ENCODE measurements around the gene PLCB1. TPM values are rescaled to one million over a fixed set of nuclear protein-coding genes. Genes with fewer than 3 reads are reported as not detected.
"Not testable (repeated sequence)": the region's sequence is repeated elsewhere in the genome, so short reads cannot be mapped to it uniquely, and the experiment has no call there.

Gene PLCB1
- total RNA-seq, 2 donors from 2014 or later: 12.3 to 13.4 TPM

GRCh38 chr20:8435285-8436035 lies 303.4 kb downstream of the PLCB1 start:
- H3K36me3 Mint-ChIP-seq: no peaks in the 10 kb centered on the region
- H3K4me3 Mint-ChIP-seq: no peak overlapping the region
- H3K27me3 Mint-ChIP-seq: peaks cover 0 to 2% of the 10 kb centered on the region in 2 donors
- H3K9me3 Mint-ChIP-seq: no peaks in the 10 kb centered on the region
- DNase-seq (ENCODE audit: low spot score) (no peak), ATAC-seq (no peak)
- H3K4me1 Mint-ChIP-seq (ENCODE audit: low read depth in 2 of 2): peaks cover 0 to 3% of the 10 kb centered on the region in 2 donors
- no peak overlapping the region for H3K27ac Mint-ChIP-seq

DNA sequence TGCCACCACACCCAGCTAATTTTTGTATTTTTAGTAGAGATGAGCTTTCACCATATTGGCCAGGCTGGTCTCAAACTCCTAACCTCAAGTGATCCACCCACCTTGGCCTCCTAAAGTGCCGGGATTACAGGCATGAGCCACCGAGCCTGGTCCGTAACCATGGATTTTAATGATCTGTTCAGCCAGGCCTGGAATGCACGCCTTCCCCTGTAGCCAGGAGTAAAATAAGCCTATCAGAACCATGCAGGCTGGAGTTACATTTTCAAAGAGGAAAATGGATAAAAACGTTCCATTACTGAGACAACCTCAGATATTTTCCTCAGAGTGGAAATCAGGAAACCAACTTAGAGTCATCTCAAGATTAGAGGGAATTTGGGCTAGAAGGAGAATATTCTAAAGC lies 304.9 kb downstream of the PLCB1 start:
- not testable (repeated sequence) for DNase-seq (ENCODE audit: low spot score); H3K27me3 Mint-ChIP-seq; H3K4me3 Mint-ChIP-seq; H3K9me3 Mint-ChIP-seq; ATAC-seq; H3K27ac Mint-ChIP-seq; H3K4me1 Mint-ChIP-seq (ENCODE audit: low read depth in 2 of 2); H3K36me3 Mint-ChIP-seq

DNA sequence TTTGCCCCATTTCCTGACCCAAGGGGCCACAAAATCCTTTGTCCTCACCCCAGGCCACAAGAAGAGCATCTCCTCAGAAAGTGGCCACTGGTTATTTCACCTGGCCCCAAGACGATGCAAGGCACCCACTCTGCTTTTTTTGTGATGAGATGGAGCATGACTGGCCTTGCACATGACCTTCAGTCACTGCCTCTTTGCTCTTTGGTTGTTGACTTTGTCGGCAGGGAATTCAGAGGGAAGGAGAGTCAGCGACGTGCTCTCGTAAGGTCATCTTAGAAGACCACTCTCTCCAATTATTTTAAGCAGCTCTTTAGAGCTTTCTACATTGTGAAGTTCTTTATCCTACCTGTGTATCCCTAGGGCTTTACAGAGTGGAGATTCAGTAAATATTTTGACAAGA lies 306.7 kb downstream of the PLCB1 start:
- H3K4me1 Mint-ChIP-seq (ENCODE audit: low read depth in 2 of 2): peaks cover 0 to 3% of the 10 kb centered on the region in 2 donors
- H3K27me3 Mint-ChIP-seq: no peaks in the 10 kb centered on the region
- ATAC-seq (no peak), DNase-seq (ENCODE audit: low spot score) (no peak)
- no peaks in the 10 kb centered on the region for H3K36me3 Mint-ChIP-seq
- H3K4me3 Mint-ChIP-seq: no peak overlapping the region
- H3K9me3 Mint-ChIP-seq: no peaks in the 10 kb centered on the region
- no peak overlapping the region for H3K27ac Mint-ChIP-seq

GRCh38 chr20:8443464-8444072 lies 311.5 kb downstream of the PLCB1 start:
- Mint-ChIP-seq H3K4me3 (no peak overlapping the region), H3K36me3 (no peaks in the 10 kb centered on the region), H3K4me1 (ENCODE audit: low read depth in 2 of 2) (no peaks in the 10 kb centered on the region), H3K9me3 (no peaks in the 10 kb centered on the region), H3K27ac (no peak overlapping the region), H3K27me3 (no peaks in the 10 kb centered on the region)
- ATAC-seq (no peak), DNase-seq (ENCODE audit: low spot score) (no peak)

GRCh38 chr20:8447262-8448120 lies 315.4 kb downstream of the PLCB1 start:
- no peaks in the 10 kb centered on the region for H3K9me3 Mint-ChIP-seq

DNA sequence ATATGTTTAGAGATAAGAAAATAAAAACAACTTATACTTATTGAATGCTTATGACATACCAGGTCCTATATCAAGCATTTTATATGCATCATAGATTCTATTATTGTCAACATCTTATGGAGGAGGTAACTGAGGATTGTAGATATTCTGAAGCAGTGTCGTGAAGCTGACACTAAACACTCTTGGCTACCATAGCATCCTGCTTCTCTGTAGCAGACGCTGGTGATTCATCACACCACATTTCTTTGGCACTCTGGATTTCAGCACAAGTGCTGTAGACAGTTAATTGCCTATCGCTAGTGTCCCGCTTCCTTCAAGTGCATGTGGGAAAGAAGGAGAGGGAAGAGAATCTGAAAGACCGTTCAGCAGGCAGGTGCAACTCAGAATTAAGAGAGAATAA lies 317.1 kb downstream of the PLCB1 start:
- H3K4me3 Mint-ChIP-seq: no peak overlapping the region
- H3K4me1 Mint-ChIP-seq (ENCODE audit: low read depth in 2 of 2): peaks cover 9 to 14% of the 10 kb centered on the region in 2 donors
- H3K27me3 Mint-ChIP-seq: no peaks in the 10 kb centered on the region
- no peak for ATAC-seq
- H3K36me3 Mint-ChIP-seq: no peaks in the 10 kb centered on the region
- no peak for DNase-seq (ENCODE audit: low spot score)
- no peaks in the 10 kb centered on the region for H3K9me3 Mint-ChIP-seq
- no peak overlapping the region for H3K27ac Mint-ChIP-seq

More at GRCh38 chr20:8447262-8448120, 315.4 kb downstream of the PLCB1 start:
- no peaks in the 10 kb centered on the region for H3K36me3 Mint-ChIP-seq
- no peak overlapping the region for H3K4me3 Mint-ChIP-seq
- H3K27ac Mint-ChIP-seq: no peak overlapping the region
- H3K27me3 Mint-ChIP-seq: no peaks in the 10 kb centered on the region
- DNase-seq (ENCODE audit: low spot score) (no peak), ATAC-seq (no peak)
- H3K4me1 Mint-ChIP-seq (ENCODE audit: low read depth in 2 of 2): peaks cover 3 to 5% of the 10 kb centered on the region in 2 donors

DNA sequence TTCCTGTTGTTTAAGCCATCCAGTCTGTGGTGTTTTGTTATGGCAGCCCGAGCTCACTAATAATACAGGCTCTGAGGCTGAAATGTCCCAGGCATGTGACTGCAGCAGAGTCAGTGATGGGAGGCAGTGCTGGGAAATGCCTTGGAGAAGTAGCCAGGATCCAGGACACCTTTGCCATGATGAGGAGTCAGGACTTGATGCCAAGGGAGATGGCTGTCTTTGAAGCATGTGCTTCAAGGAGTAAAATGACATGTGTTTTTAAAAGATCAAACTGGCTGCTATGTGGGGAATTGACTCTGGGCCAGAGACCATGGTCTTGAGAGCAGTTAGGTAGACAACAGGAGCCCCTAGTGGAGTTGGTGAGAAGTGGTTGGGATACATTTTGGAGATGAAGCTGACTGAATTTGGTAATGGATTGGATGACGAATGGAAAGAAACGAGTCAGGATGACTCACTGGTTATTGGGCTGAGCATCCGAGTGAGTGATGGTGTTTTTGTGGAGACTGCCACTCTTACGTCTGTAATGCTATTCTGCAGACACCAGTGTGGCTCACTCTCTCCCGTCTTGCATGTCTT lies 322.2 kb downstream of the PLCB1 start:
- no peak overlapping the region for H3K27ac Mint-ChIP-seq
- H3K4me3 Mint-ChIP-seq: no peak overlapping the region
- no peak for DNase-seq (ENCODE audit: low spot score)
- peak; percentile 43 to 54 for ATAC-seq
- H3K36me3 Mint-ChIP-seq: no peaks in the 10 kb centered on the region
- no peaks in the 10 kb centered on the region for H3K9me3 Mint-ChIP-seq
- no peaks in the 10 kb centered on the region for H3K27me3 Mint-ChIP-seq
- peaks cover 28 to 29% of the 10 kb centered on the region in 2 donors for H3K4me1 Mint-ChIP-seq (ENCODE audit: low read depth in 2 of 2)

GRCh38 chr20:8456765-8457164 lies 324.7 kb downstream of the PLCB1 start:
- H3K27ac Mint-ChIP-seq: no peak overlapping the region
- ATAC-seq: no peak

GRCh38 chr20:8457978-8458377 lies 325.9 kb downstream of the PLCB1 start:
- no peaks in the 10 kb centered on the region for H3K36me3 Mint-ChIP-seq
- H3K27ac Mint-ChIP-seq: no peak overlapping the region
- ATAC-seq (no peak), DNase-seq (ENCODE audit: low spot score) (no peak)
- H3K4me1 Mint-ChIP-seq (ENCODE audit: low read depth in 2 of 2): peaks cover 23 to 26% of the 10 kb centered on the region in 2 donors
- H3K27me3 Mint-ChIP-seq: no peaks in the 10 kb centered on the region
- no peaks in the 10 kb centered on the region for H3K9me3 Mint-ChIP-seq
- no peak overlapping the region for H3K4me3 Mint-ChIP-seq

More at GRCh38 chr20:8456765-8457164, 324.7 kb downstream of the PLCB1 start:
- Mint-ChIP-seq H3K4me3 (no peak overlapping the region), H3K4me1 (ENCODE audit: low read depth in 2 of 2) (peaks cover 24 to 27% of the 10 kb centered on the region in 2 donors), H3K27me3 (no peaks in the 10 kb centered on the region), H3K9me3 (no peaks in the 10 kb centered on the region), H3K36me3 (no peaks in the 10 kb centered on the region)
- no peak for DNase-seq (ENCODE audit: low spot score)

- H3K4me1 Mint-ChIP-seq (ENCODE audit: low read depth in 2 of 2): peaks cover 9 to 16% of the 10 kb centered on the region in 2 donors
- H3K4me3 Mint-ChIP-seq: no peak overlapping the region
- peaks cover 10% of the 10 kb centered on the region for H3K36me3 Mint-ChIP-seq
- no peaks in the 10 kb centered on the region for H3K27me3 Mint-ChIP-seq
- no peak overlapping the region for H3K27ac Mint-ChIP-seq
- no peaks in the 10 kb centered on the region for H3K9me3 Mint-ChIP-seq
- no peak for DNase-seq (ENCODE audit: low spot score)
- no peak for ATAC-seq
Measured at GRCh38 chr20:8461186-8461585, 329.1 kb downstream of the PLCB1 start.

DNA sequence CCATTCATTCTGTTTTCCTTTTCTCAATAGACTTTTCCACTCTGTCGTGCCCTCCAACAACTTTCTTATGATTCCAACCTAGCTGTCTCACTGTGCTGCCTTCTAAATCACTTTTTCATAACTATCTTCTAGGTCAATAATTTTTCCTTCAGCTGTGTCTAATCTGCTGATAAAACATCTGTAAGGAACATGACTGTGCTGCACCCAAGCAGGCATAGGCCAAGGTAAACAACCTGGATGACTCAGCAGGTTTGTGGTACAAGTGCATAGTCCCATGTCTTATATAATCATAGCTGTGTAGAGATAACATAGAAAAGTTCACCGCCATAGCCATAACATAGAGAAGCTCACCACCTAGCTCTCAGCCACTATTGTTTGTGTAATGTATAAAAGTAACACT lies 332.3 kb downstream of the PLCB1 start:
- peaks cover 10% of the 10 kb centered on the region for H3K36me3 Mint-ChIP-seq
- no peak overlapping the region for H3K27ac Mint-ChIP-seq
- no peak for ATAC-seq
- peaks cover 0 to 3% of the 10 kb centered on the region in 2 donors for H3K4me1 Mint-ChIP-seq (ENCODE audit: low read depth in 2 of 2)
- no peaks in the 10 kb centered on the region for H3K9me3 Mint-ChIP-seq
- no peak overlapping the region for H3K4me3 Mint-ChIP-seq
- H3K27me3 Mint-ChIP-seq: no peaks in the 10 kb centered on the region
- no peak for DNase-seq (ENCODE audit: low spot score)

- not testable (repeated sequence) for ATAC-seq; H3K4me3 Mint-ChIP-seq; H3K27me3 Mint-ChIP-seq; H3K9me3 Mint-ChIP-seq; H3K27ac Mint-ChIP-seq; DNase-seq (ENCODE audit: low spot score); H3K4me1 Mint-ChIP-seq (ENCODE audit: low read depth in 2 of 2)
- peaks cover 10% of the 10 kb centered on the region for H3K36me3 Mint-ChIP-seq
Measured at GRCh38 chr20:8466781-8467180, 334.7 kb downstream of the PLCB1 start.

DNA sequence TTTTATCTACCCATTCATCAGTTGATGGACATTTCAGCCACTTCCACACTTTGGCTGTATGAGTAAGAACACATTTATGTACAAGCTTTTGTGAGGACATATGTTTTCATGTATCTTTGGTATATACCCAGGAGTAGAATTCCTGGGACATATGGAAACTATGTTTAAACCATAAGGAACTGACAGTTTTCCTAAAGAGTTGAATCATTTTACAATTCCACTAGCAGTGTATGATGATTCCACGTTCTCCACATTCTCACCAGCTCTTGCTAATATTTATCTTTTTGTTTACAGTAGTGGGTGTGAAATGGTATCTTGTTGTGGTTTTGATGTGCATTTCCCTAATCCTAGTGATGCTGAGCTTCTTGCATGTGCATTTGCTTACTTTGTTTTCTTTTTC lies 338.1 kb downstream of the PLCB1 start:
- Mint-ChIP-seq H3K9me3 (no peaks in the 10 kb centered on the region), H3K36me3 (peaks cover 4% of the 10 kb centered on the region), H3K4me1 (ENCODE audit: low read depth in 2 of 2) (peaks cover 5 to 12% of the 10 kb centered on the region in 2 donors), H3K27me3 (no peaks in the 10 kb centered on the region), H3K27ac (no peak overlapping the region), H3K4me3 (no peak overlapping the region)
- DNase-seq (ENCODE audit: low spot score) (no peak), ATAC-seq (no peak)

Measured in natural killer cell treated with Interleukin-12 subunit alpha and Interleukin-12 subunit beta and Interleukin-15 and Interleukin-18, amount 100 ng/mL, for 72 hours (primary cell).